GM18867 (cell line): Measurements from ENCODE around the gene HIRA.
"Not testable (repeated sequence)": the region's sequence is repeated elsewhere in the genome, so short reads cannot be mapped to it uniquely, and the experiment has no call there.

ENCODE experiments used
- ATAC-seq: cut with Tn5 transposase; IDR thresholded peaks from one replicate; pipeline ENCODE4 v1.9.1; 2021; ENCODE audit warnings: mild to moderate bottlenecking, moderate library complexity; ENCODE audit not compliant: unreplicated experiment

HIRA gene

GRCh38 chr22:19463491-19464469 lies 32.2 kb upstream of the HIRA start:
- no peak for ATAC-seq

- no peak for ATAC-seq
Measured at GRCh38 chr22:19463008-19463407, 31.5 kb upstream of the HIRA start.

- no peak for ATAC-seq
Measured at GRCh38 chr22:19461506-19461905, 30.0 kb upstream of the HIRA start.

GRCh38 chr22:19460036-19460435 lies 28.5 kb upstream of the HIRA start:
- no peak for ATAC-seq

GRCh38 chr22:19457828-19458428 lies 26.4 kb upstream of the HIRA start:
- no peak for ATAC-seq

GRCh38 chr22:19456541-19456940 lies 25.0 kb upstream of the HIRA start:
- ATAC-seq: no peak

- ATAC-seq: no peak
Measured at GRCh38 chr22:19455585-19456370, 24.2 kb upstream of the HIRA start.

GRCh38 chr22:19455033-19455432 lies 23.5 kb upstream of the HIRA start:
- no peak for ATAC-seq

GRCh38 chr22:19454156-19454555 lies 22.6 kb upstream of the HIRA start:
- ATAC-seq: no peak

GRCh38 chr22:19453718-19454117 lies 22.2 kb upstream of the HIRA start:
- ATAC-seq: no peak

- no peak for ATAC-seq
Measured at GRCh38 chr22:19451570-19451969, 20.0 kb upstream of the HIRA start.

GRCh38 chr22:19450363-19451175 lies 19.0 kb upstream of the HIRA start:
- no peak for ATAC-seq

GRCh38 chr22:19449422-19449767 lies 17.9 kb upstream of the HIRA start:
- ATAC-seq: no peak

- ATAC-seq: no peak
Measured at GRCh38 chr22:19448739-19449421, 17.3 kb upstream of the HIRA start.

- ATAC-seq: peak; percentile 24
Measured at GRCh38 chr22:19448076-19448607, 16.6 kb upstream of the HIRA start.

GRCh38 chr22:19447330-19448075 lies 16.0 kb upstream of the HIRA start, which contains the start of gene C22orf39:
Gene C22orf39 (minus strand): TSS chr22:19447711. CDS start chr22:19447688, 23 bp downstream.
- ATAC-seq: peak; percentile 83

- no peak for ATAC-seq
Measured at GRCh38 chr22:19446603-19447329, 15.2 kb upstream of the HIRA start.

- ATAC-seq: not testable (repeated sequence)
Measured at GRCh38 chr22:19445279-19445982, 13.9 kb upstream of the HIRA start.
